Right atrium auricular region (tissue), 2 donors: ENCODE data around the gene ZFYVE26. TPM values are rescaled to one million over a fixed set of nuclear protein-coding genes. Genes with fewer than 3 reads are reported as not detected.
"Not testable (repeated sequence)": the region's sequence is repeated elsewhere in the genome, so short reads cannot be mapped to it uniquely, and the experiment has no call there.

ENCODE experiments used
- DNase-seq: peaks from one replicate; pipeline ENCODE4 v3.0.0-alpha.2; 2019; ENCODE audit warnings: low spot score
- H3K27ac ChIP-seq, 2 donors: fragments of 200-600 bp; sonication (generic); 1 replicate in 1 of 2; 2 replicates in 1 of 2; pipeline ENCODE4 v1.5.1; 2016 to 2019
- H3K27me3 ChIP-seq, 2 donors: fragments of 200-600 bp; sonication (generic); one replicate each; pipeline versions ENCODE4 v1.5.1 to v1.6.0; 2017 to 2019
- H3K36me3 ChIP-seq: fragments of 200-600 bp; sonication (generic); one replicate; pipeline ENCODE4 v1.5.1; 2016
- H3K4me1 ChIP-seq, 2 donors: fragments of 200-600 bp; sonication (generic); one replicate each; pipeline versions ENCODE4 v1.5.1 to v1.6.0; 2017 to 2019
- H3K4me3 ChIP-seq, 2 donors: fragments of 200-600 bp; sonication (generic); 1 replicate in 1 of 2; 2 replicates in 1 of 2; pipeline ENCODE4 v1.5.1; 2017 to 2019; ENCODE audit warnings: mild to moderate bottlenecking in 1 of 2, moderate library complexity in 1 of 2
- H3K9me3 ChIP-seq, 2 donors: fragments of 200-600 bp; sonication (generic); one replicate each; pipeline ENCODE4 v1.5.1; 2019
- CTCF ChIP-seq, 2 donors: fragments of 200-600 bp; sonication (generic); IDR thresholded peaks; one replicate each; pipeline ENCODE4 v1.5.1; 2019; ENCODE audit warnings: antibody characterized with exemption in 2 of 2
- total RNA-seq, 2 donors: library from RNA; depleted of rRNA; stranded (reverse); fragments of >200 nt; gene quantifications; one replicate each; pipeline ENCODE4 v1.1.0, GENCODE V29; 2016

Gene ZFYVE26
- total RNA-seq, 2 donors from 2014 or later: 10.5 to 11.8 TPM

GRCh38 chr14:67819563-67820421 is 3.4 kb upstream of the ZFYVE26 start, which contains the start of gene RAD51B:
TSS of gene RAD51B (plus strand) at chr14:67819779.
- no peaks in the 10 kb centered on the region for H3K9me3 ChIP-seq
- DNase-seq: peak; percentile 92
- peak within 1 kb of the TSS; percentile 81 to 91 for H3K4me3 ChIP-seq
- peak within 1 kb of the TSS; percentile 23 to 75 for H3K27ac ChIP-seq
- no peaks in the 10 kb centered on the region for H3K27me3 ChIP-seq
- no peaks in the 10 kb centered on the region for H3K36me3 ChIP-seq
- no peak for TF ChIP-seq CTCF (IDR thresholded peaks at IDR 0.05)
- H3K4me1 ChIP-seq: peaks cover 0 to 27% of the 10 kb centered on the region in 2 donors

- H3K27me3 ChIP-seq, DNase-seq, H3K27ac ChIP-seq, H3K36me3 ChIP-seq, H3K4me3 ChIP-seq, H3K9me3 ChIP-seq: not testable (repeated sequence)
- H3K4me1 ChIP-seq: peaks cover 0 to 30% of the 10 kb centered on the region in 2 donors
Observed at GRCh38 chr14:67818476-67818875, 2.1 kb upstream of the ZFYVE26 start.

- Histone ChIP-seq H3K27ac (no peak overlapping the region), H3K4me1 (peaks cover 0 to 30% of the 10 kb centered on the region in 2 donors), H3K4me3 (no peak overlapping the region), H3K36me3 (peaks cover 11% of the 10 kb centered on the region), H3K9me3 (no peaks in the 10 kb centered on the region), H3K27me3 (no peaks in the 10 kb centered on the region)
- no peak for DNase-seq
- no peak for TF ChIP-seq CTCF (IDR thresholded peaks at IDR 0.05)
Observed at GRCh38 chr14:67817750-67818438, 1.5 kb upstream of the ZFYVE26 start.

- H3K9me3 ChIP-seq: no peaks in the 10 kb centered on the region
- peaks cover 0 to 29% of the 10 kb centered on the region in 2 donors for H3K4me1 ChIP-seq
- peak overlapping the region; percentile 79 to 81 for H3K27ac ChIP-seq
- peak overlapping the region; percentile 77 to 83 for H3K4me3 ChIP-seq
- H3K27me3 ChIP-seq: no peaks in the 10 kb centered on the region
- DNase-seq: no peak
- H3K36me3 ChIP-seq: peaks cover 21% of the 10 kb centered on the region
- TF ChIP-seq CTCF (IDR thresholded peaks at IDR 0.05): no peak
Observed at GRCh38 chr14:67815573-67816225, 691 bp downstream of the ZFYVE26 start.

- Histone ChIP-seq H3K27me3 (no peaks in the 10 kb centered on the region), H3K4me1 (peaks cover 0 to 22% of the 10 kb centered on the region in 2 donors), H3K27ac (no peak overlapping the region), H3K9me3 (no peaks in the 10 kb centered on the region), H3K4me3 (no peak overlapping the region), H3K36me3 (peaks cover 24% of the 10 kb centered on the region)
- no peak for TF ChIP-seq CTCF (IDR thresholded peaks at IDR 0.05)
- no peak for DNase-seq
Observed at GRCh38 chr14:67814821-67815220, 1.6 kb downstream of the ZFYVE26 start.

- DNase-seq: no peak
- Histone ChIP-seq H3K4me3 (no peak overlapping the region), H3K27ac (no peak overlapping the region), H3K27me3 (no peaks in the 10 kb centered on the region), H3K36me3 (peaks cover 81% of the 10 kb centered on the region), H3K4me1 (no peaks in the 10 kb centered on the region), H3K9me3 (no peaks in the 10 kb centered on the region)
- no peak for TF ChIP-seq CTCF (IDR thresholded peaks at IDR 0.05)
Observed at GRCh38 chr14:67806246-67806645, 10.1 kb downstream of the ZFYVE26 start.
